T-helper 2 cell treated with Interferon-gamma antibody and Interleukin-4, amounts not matched to agents 5 μg/mL and 100 μg/mL, for 36 hours (primary cell): Measurements from ENCODE around the gene C1orf52.
A peak's percentile ranks its signal among the peaks of the same experiment; 100 is the strongest.
"Not testable (repeated sequence)": the region's sequence is repeated elsewhere in the genome, so short reads cannot be mapped to it uniquely, and the experiment has no call there.

ENCODE experiments used
- DNase-seq: peaks from one replicate; pipeline ENCODE4 v3.0.0; 2021; ENCODE audit warnings: low spot score
- H3K27ac Mint-ChIP-seq: one replicate; pipeline ENCODE4 v1.8.0; 2021; ENCODE audit warnings: mild to moderate bottlenecking, mixed read lengths
- H3K27me3 Mint-ChIP-seq: one replicate; pipeline ENCODE4 v1.8.0; 2021; ENCODE audit warnings: low read depth, mixed read lengths
- H3K36me3 Mint-ChIP-seq: one replicate; pipeline ENCODE4 v1.8.0; 2021; ENCODE audit warnings: low read depth, mixed read lengths
- H3K4me1 Mint-ChIP-seq: one replicate; pipeline ENCODE4 v1.8.0; 2021; ENCODE audit warnings: low read depth, mixed read lengths
- H3K4me3 Mint-ChIP-seq: one replicate; pipeline ENCODE4 v1.8.0; 2022; ENCODE audit warnings: mild to moderate bottlenecking, moderate library complexity, mixed read lengths
- H3K9me3 Mint-ChIP-seq: one replicate; pipeline ENCODE4 v1.8.0; 2021; ENCODE audit warnings: mixed read lengths

The C1orf52 gene

DNA sequence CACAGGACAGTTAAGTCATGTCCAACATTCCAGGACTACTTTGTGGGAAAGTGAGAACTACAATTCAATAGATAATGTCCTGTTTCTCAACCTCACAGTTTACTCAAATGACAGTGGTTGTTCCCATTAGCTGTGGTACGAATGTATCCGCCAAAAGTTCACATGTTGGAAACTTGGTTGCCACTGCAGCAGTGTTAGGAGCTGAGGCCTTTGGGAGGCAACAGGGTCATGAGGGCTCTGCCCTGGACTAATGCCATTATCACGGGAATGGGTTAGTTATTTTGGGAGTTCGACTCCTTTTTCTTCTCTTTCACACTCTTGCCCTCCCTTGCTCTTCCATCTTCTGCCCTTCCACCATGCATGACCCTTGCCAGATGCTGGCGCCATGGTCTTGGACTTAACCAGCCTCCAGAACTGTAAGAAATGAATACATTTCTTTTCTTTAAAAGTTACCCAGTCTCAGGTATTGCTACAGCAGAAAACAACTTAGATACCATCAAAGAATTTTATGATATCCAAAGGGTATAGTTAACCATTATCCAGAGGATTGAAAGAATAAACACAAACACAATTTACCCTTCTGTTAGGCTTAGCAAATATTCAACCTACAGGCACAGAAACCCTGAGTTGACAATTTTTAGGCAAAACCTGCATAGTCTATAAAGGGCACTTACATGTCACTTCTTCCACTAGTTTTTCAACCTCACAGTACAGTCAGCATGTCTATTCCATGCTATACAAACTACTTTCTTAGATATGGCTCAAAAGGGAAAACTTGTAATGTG is 9.5 kb upstream of the C1orf52 start:
- Mint-ChIP-seq H3K36me3 (peaks cover 60% of the 10 kb centered on the region), H3K4me3 (no peak overlapping the region)

DNA sequence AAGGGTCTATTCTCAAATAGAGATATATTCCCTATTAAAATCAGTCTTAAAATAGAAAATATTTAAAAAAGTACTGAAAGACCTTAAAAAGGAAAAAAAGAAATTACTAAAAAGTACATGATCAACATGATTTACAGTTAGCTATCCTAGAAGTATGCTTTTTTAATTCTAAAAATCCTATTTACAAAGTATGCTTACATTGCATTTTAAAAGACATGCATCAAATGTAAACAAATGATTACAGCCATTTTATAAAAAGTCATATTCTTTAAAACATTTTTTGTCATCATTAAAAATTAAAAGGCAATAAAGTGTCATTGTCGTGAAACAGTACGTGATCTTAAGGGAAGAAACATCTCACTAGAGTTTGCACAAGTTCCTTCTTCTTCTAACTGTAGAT is 7.9 kb upstream of the C1orf52 start:
- Mint-ChIP-seq H3K4me1 (peaks cover 10% of the 10 kb centered on the region), H3K27me3 (no peaks in the 10 kb centered on the region), H3K9me3 (no peaks in the 10 kb centered on the region), H3K27ac (no peak overlapping the region), H3K4me3 (no peak overlapping the region), H3K36me3 (peaks cover 54% of the 10 kb centered on the region)
- no peak for DNase-seq

More for the DNA sequence above, 9.5 kb upstream of the C1orf52 start:
- no peak overlapping the region for H3K27ac Mint-ChIP-seq
- H3K4me1 Mint-ChIP-seq = peaks cover 22% of the 10 kb centered on the region
- no peaks in the 10 kb centered on the region for H3K27me3 Mint-ChIP-seq
- no peaks in the 10 kb centered on the region for H3K9me3 Mint-ChIP-seq
- DNase-seq = no peak

DNA sequence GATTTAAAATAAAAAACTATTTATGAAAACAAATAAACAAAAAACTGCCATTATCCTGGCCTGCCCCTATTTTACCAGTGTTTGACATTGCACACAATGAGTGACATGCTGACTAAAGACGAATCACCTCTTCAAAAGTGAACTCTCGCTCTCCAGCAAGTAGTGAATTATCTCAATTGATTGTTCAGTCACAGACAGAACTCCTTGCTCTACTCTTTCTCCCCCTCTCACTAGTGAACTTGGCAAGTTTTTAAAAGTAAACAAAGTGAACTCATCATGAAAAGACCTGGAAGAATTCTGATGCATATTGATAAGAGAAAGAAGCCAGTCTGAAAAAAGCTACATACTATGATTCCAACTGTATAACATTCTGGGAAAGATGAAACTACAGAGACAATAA is 4.7 kb upstream of the C1orf52 start:
- Mint-ChIP-seq H3K27me3 (no peaks in the 10 kb centered on the region), H3K36me3 (peaks cover 38% of the 10 kb centered on the region), H3K4me1 (peaks cover 8% of the 10 kb centered on the region), H3K27ac (no peak overlapping the region), H3K9me3 (no peaks in the 10 kb centered on the region), H3K4me3 (no peak overlapping the region)
- no peak for DNase-seq

- H3K9me3 Mint-ChIP-seq = no peaks in the 10 kb centered on the region
- H3K4me3 Mint-ChIP-seq = no peak overlapping the region
- H3K4me1 Mint-ChIP-seq = peaks cover 15% of the 10 kb centered on the region
- H3K36me3 Mint-ChIP-seq = peaks cover 39% of the 10 kb centered on the region
- H3K27ac Mint-ChIP-seq = no peak overlapping the region
- H3K27me3 Mint-ChIP-seq = no peaks in the 10 kb centered on the region
- no peak for DNase-seq
Measured at GRCh38 chr1:85262985-85263384, 3.5 kb upstream of the C1orf52 start.

DNA sequence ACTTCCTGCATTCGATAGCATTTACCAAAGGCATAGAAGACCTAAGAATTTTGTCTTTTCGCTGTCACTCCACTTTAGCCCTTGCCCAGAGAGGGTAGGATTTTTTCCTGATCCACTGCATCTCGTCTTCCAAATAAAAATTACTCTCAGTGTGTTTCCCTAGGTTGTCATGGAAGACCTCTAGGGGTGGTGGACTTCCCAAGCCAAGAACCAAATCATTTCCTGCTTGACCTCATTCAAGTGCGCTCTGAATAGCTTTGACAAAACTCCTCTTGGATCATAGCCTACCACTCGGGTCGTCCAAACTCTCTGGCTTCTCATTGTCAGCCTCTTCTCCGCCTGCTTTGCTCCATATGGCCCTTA is 431 bp upstream of the C1orf52 start:
- no peak for DNase-seq
- H3K9me3 Mint-ChIP-seq = no peaks in the 10 kb centered on the region
- H3K27me3 Mint-ChIP-seq = no peaks in the 10 kb centered on the region
- peaks cover 29% of the 10 kb centered on the region for H3K4me1 Mint-ChIP-seq
- H3K36me3 Mint-ChIP-seq = peaks cover 44% of the 10 kb centered on the region
- peak overlapping the region; percentile 97 for H3K4me3 Mint-ChIP-seq
- H3K27ac Mint-ChIP-seq = peak overlapping the region; percentile 48

GRCh38 chr1:85258536-85259117 is 835 bp downstream of the C1orf52 start:
- H3K27ac Mint-ChIP-seq = peak overlapping the region; percentile 78
- H3K4me3 Mint-ChIP-seq = peak overlapping the region; percentile 97
- peaks cover 31% of the 10 kb centered on the region for H3K4me1 Mint-ChIP-seq
- peaks cover 42% of the 10 kb centered on the region for H3K36me3 Mint-ChIP-seq
- DNase-seq = no peak
- no peaks in the 10 kb centered on the region for H3K9me3 Mint-ChIP-seq
- H3K27me3 Mint-ChIP-seq = no peaks in the 10 kb centered on the region

DNA sequence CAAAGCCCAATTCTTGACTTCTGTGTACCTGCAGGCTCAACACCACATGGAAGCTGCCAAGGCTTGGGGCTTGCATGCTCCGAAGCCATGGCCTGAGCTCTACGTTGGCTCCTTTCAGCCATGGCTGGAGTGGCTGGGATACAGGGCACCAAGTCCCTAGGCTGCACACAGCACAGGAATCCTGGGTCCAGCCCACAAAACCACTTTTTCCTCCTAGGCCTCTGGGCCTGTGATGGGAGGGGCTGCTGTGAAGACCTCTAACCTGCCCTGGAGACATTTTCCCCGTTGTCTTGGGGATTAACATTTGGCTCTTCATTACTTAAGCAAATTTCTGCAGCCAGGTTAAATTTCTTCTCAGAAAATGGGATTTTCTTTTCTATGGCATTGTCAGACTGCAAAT is 10.4 kb downstream of the C1orf52 start:
- peaks cover 29% of the 10 kb centered on the region for H3K36me3 Mint-ChIP-seq
- H3K27ac Mint-ChIP-seq, H3K27me3 Mint-ChIP-seq, H3K9me3 Mint-ChIP-seq, H3K4me3 Mint-ChIP-seq, DNase-seq, H3K4me1 Mint-ChIP-seq: not testable (repeated sequence)

DNA sequence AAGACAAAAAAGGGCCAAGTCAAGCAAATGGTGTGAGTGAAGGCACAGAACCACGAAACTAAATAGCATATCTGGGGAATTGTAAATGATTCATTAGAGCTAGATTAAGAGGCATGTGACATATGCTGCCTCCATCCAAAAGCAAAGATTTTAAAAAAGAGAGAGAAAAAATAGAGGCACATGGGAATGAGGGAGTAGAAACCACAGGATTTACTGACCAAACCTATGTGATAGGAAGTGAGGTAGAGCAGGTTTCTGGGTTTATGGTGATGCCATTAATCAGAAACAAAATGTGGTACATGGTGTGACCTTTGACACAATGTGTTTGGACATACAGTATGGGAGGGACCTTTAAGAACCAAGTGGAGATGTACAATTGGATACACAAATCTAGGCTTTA is 13.6 kb downstream of the C1orf52 start:
- Mint-ChIP-seq H3K9me3 (no peaks in the 10 kb centered on the region), H3K36me3 (peaks cover 17% of the 10 kb centered on the region), H3K4me1 (peaks cover 6% of the 10 kb centered on the region), H3K27ac (no peak overlapping the region), H3K4me3 (no peak overlapping the region), H3K27me3 (no peaks in the 10 kb centered on the region)
- no peak for DNase-seq

DNA sequence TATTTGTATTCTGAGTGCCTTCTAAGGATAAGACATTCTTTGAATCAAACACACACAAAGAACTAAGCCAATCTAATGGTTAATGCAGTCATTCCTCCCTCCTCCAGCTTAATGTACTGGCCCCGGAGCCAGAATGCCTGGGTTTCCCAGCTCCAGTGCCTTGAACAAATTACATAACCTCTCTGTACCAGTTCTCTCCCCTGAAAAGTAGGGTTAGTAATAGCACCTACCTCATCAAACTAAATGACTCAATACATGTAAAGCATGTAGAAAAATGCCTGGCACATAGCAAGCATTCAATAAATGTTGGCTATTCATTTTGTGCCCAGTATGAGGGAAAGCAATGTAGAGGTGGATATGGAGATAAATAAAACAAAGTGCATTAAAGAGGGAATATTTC is 14.0 kb downstream of the C1orf52 start:
- Mint-ChIP-seq H3K4me1 (peaks cover 9% of the 10 kb centered on the region), H3K27ac (no peak overlapping the region), H3K4me3 (no peak overlapping the region), H3K27me3 (no peaks in the 10 kb centered on the region), H3K36me3 (peaks cover 15% of the 10 kb centered on the region), H3K9me3 (no peaks in the 10 kb centered on the region)
- no peak for DNase-seq

- peaks cover 10% of the 10 kb centered on the region for H3K4me1 Mint-ChIP-seq
- DNase-seq = no peak
- H3K27ac Mint-ChIP-seq = no peak overlapping the region
- no peaks in the 10 kb centered on the region for H3K9me3 Mint-ChIP-seq
- H3K4me3 Mint-ChIP-seq = no peak overlapping the region
- H3K36me3 Mint-ChIP-seq = peaks cover 6% of the 10 kb centered on the region
- H3K27me3 Mint-ChIP-seq = no peaks in the 10 kb centered on the region
Measured at GRCh38 chr1:85244271-85245061, 15.0 kb downstream of the C1orf52 start.

DNA sequence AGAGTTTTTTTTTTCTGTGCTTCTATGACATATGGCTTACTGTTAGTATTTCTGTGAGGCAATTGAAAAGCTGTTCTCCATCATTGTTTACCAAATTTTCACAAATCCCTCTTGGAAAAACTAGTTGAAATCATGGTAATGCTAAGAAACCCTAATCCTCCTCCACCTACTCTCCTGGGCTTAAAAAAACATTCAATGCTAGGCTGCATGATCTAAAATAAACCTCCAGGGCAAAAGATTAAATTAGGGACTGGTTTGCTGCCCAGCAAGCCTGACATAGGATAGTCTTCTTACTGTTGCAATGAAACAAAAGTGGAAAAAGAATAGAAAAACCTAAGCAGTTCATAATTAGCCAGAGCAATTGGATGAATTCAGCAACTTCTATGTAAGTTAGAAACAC is 16.1 kb downstream of the C1orf52 start:
- DNase-seq = no peak
- Mint-ChIP-seq H3K36me3 (peaks cover 4% of the 10 kb centered on the region), H3K4me1 (peaks cover 10% of the 10 kb centered on the region), H3K27me3 (no peaks in the 10 kb centered on the region), H3K9me3 (no peaks in the 10 kb centered on the region), H3K4me3 (no peak overlapping the region), H3K27ac (no peak overlapping the region)

DNA sequence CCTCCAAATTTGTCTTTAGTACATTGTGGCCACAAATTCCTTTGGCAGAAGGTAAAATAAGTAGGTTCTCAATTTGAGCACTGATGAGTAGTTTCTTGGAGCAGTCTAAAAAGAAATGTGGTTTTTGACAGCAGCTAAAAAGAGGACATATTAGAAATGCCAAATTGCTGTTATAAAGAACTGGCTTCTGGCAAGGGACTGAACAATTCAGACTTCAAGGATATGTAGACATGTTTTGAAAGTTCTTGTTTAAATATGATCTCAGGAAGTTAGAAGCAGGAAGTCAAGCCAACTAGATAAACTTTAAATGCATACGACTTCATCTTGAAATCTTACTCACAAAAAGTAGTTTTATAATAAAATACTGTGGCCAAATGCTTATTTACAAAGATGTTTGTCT is 18.8 kb downstream of the C1orf52 start:
- H3K27me3 Mint-ChIP-seq = peaks cover 9% of the 10 kb centered on the region
- DNase-seq = no peak
- H3K4me3 Mint-ChIP-seq = no peak overlapping the region
- H3K36me3 Mint-ChIP-seq = peaks cover 2% of the 10 kb centered on the region
- H3K9me3 Mint-ChIP-seq = no peaks in the 10 kb centered on the region
- peaks cover 10% of the 10 kb centered on the region for H3K4me1 Mint-ChIP-seq
- no peak overlapping the region for H3K27ac Mint-ChIP-seq

- H3K4me3 Mint-ChIP-seq = no peak overlapping the region
- peaks cover 10% of the 10 kb centered on the region for H3K4me1 Mint-ChIP-seq
- no peak overlapping the region for H3K27ac Mint-ChIP-seq
- no peak for DNase-seq
- H3K27me3 Mint-ChIP-seq = peaks cover 9% of the 10 kb centered on the region
- no peaks in the 10 kb centered on the region for H3K9me3 Mint-ChIP-seq
- peaks cover 2% of the 10 kb centered on the region for H3K36me3 Mint-ChIP-seq
Measured at GRCh38 chr1:85240174-85240601, 19.3 kb downstream of the C1orf52 start.

DNA sequence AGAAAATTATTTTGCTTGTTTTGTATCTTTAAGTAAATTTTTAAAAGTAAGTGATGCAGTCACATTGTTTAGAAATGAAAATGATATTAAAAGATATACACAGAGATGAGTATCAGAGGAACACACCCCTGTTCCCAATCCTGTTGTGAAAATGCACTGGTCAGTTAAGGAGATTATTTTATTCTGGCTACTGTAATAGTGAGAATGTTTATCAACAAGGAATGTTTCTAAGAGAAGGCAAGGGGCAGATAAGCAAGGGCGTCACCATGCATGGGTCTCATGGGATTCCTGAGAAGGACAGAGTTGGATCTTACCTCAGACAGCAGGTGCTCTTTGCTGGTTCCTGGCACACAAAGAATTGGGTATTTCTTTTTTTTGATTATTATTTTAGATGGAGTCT is 21.8 kb downstream of the C1orf52 start:
- H3K36me3 Mint-ChIP-seq = peaks cover 2% of the 10 kb centered on the region
- H3K4me3 Mint-ChIP-seq = no peak overlapping the region
- no peak for DNase-seq
- peaks cover 9% of the 10 kb centered on the region for H3K27me3 Mint-ChIP-seq
- H3K4me1 Mint-ChIP-seq = peaks cover 7% of the 10 kb centered on the region
- no peak overlapping the region for H3K27ac Mint-ChIP-seq
- H3K9me3 Mint-ChIP-seq = no peaks in the 10 kb centered on the region
